ENCODE measurements around the gene TIFAB. TPM values are rescaled to one million over a fixed set of nuclear protein-coding genes. Genes with fewer than 3 reads are reported as not detected.

TIFAB gene
- polyA plus RNA-seq, 1 experiment, result not detected

DNA sequence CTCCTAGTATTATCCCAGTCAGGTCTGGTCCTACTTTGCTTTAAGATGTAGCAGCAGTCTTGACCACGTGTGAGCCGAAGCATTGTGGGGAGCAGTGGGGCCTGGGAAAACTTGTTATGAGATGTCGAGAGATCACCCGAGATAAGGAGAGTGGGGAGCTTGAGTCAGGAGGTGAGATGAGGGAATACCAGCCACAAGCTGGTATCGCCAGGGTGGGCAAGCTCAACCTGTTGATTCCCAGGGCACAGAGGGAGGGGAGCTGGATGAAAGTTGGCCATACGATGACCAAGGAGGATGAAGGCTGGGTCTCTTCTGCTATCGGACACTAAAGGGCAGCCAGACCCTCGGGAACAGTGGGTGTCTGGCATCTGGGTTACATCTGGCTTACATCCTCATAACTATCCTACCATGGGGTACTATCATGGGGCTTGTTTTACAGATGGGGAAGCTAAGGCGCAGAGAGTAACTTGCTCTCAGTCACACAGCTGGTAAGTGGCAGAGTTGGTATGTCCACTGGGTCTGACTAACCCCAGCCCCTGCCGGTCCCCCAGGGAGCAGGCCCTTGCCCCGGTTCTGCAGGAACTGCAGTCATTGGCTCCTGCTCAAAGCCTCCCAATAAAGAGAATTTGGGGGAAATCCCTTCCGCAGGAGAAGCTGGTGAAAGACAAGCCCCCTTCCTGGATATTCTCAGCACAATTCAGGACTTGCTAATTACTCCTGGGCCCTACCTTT lies 13.4 kb upstream of the TIFAB start:
- TF ChIP-seq, protein P1, sequence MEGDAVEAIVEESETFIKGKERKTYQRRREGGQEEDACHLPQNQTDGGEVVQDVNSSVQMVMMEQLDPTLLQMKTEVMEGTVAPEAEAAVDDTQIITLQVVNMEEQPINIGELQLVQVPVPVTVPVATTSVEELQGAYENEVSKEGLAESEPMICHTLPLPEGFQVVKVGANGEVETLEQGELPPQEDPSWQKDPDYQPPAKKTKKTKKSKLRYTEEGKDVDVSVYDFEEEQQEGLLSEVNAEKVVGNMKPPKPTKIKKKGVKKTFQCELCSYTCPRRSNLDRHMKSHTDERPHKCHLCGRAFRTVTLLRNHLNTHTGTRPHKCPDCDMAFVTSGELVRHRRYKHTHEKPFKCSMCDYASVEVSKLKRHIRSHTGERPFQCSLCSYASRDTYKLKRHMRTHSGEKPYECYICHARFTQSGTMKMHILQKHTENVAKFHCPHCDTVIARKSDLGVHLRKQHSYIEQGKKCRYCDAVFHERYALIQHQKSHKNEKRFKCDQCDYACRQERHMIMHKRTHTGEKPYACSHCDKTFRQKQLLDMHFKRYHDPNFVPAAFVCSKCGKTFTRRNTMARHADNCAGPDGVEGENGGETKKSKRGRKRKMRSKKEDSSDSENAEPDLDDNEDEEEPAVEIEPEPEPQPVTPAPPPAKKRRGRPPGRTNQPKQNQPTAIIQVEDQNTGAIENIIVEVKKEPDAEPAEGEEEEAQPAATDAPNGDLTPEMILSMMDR (IDR thresholded peaks at IDR 0.05; ENCODE audit: insufficient read depth, low read depth, low read length), result no peak
- H3K4me3 ChIP-seq (ENCODE audit: low read depth, low read length), result no peak overlapping the region
- H3K27me3 ChIP-seq (ENCODE audit: control insufficient read depth, insufficient read depth, low read length), result peaks cover 5% of the 10 kb centered on the region
- no peaks in the 10 kb centered on the region for H3K36me3 ChIP-seq (ENCODE audit: control insufficient read depth, insufficient read depth, low read length)
- no peak for DNase-seq (ENCODE audit: low read depth)
- POLR2A ChIA-PET, result interaction anchor here (1.6 kb wide), 1 partner anchor 86 kb away, joined by 4 read pairs; no protein-coding TSS in a partner anchor
- CTCF ChIA-PET, result interaction anchor here (0.5 to 26.3 kb wide), 31 partner anchors 9 to 746 kb away, joined by 3 to 1147 read pairs (median 4); partner anchors contain the start of genes CXCL14 and DCANP1

DNA sequence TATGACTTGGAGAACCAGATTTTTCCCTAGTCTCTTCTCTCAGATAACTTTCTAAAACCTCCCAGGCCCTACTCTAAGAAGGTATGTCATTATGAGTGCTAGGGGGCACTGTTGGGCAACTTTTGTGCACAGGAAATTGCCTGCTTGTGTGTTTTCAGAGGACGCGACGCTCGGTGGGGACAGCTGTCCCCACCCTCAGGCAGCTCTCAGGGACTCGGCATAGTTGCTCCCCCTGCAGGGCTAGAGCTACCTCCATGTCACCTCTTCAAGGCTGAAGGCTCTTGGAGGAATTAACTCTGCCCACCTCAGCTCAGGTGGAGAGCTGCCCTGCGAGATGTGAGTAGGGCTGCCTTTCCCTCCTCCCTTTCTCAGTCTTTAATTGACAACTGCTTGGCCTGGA lies 10.2 kb upstream of the TIFAB start:
- TF ChIP-seq, protein P1 (IDR thresholded peaks at IDR 0.05; ENCODE audit: insufficient read depth, low read depth, low read length), result peak; percentile 58
- no peak for DNase-seq (ENCODE audit: low read depth)
- POLR2A ChIA-PET, result no interaction called here

GRCh38 chr5:135461481-135462151 lies 9.5 kb upstream of the TIFAB start:
- ChIA-PET POLR2A (no interaction called here), CTCF (interaction anchor here (0.7 to 26.3 kb wide), 9 partner anchors 10 to 369 kb away, joined by 3 to 1147 read pairs (median 3); partner anchors contain the start of gene CXCL14)
- peaks cover 4% of the 10 kb centered on the region for H3K27me3 ChIP-seq (ENCODE audit: control insufficient read depth, insufficient read depth, low read length)
- TF ChIP-seq, protein P1 (IDR thresholded peaks at IDR 0.05; ENCODE audit: insufficient read depth, low read depth, low read length), result no peak
- H3K36me3 ChIP-seq (ENCODE audit: control insufficient read depth, insufficient read depth, low read length), result no peaks in the 10 kb centered on the region
- no peak overlapping the region for H3K4me3 ChIP-seq (ENCODE audit: low read depth, low read length)
- no peak for DNase-seq (ENCODE audit: low read depth)

More for the DNA sequence above, 10.2 kb upstream of the TIFAB start:
- Histone ChIP-seq H3K36me3 (ENCODE audit: control insufficient read depth, insufficient read depth, low read length) (no peaks in the 10 kb centered on the region), H3K27me3 (ENCODE audit: control insufficient read depth, insufficient read depth, low read length) (peaks cover 5% of the 10 kb centered on the region), H3K4me3 (ENCODE audit: low read depth, low read length) (no peak overlapping the region)
- CTCF ChIA-PET, result interaction anchor here (0.6 to 26.3 kb wide), 14 partner anchors 8 to 368 kb away, joined by 3 to 1147 read pairs (median 3); partner anchors contain the start of gene CXCL14

GRCh38 chr5:135460246-135461033 lies 8.3 kb upstream of the TIFAB start:
- TF ChIP-seq, protein P1 (IDR thresholded peaks at IDR 0.05; ENCODE audit: insufficient read depth, low read depth, low read length), result no peak
- no peak for DNase-seq (ENCODE audit: low read depth)
- peaks cover 3% of the 10 kb centered on the region for H3K27me3 ChIP-seq (ENCODE audit: control insufficient read depth, insufficient read depth, low read length)
- H3K4me3 ChIP-seq (ENCODE audit: low read depth, low read length), result no peak overlapping the region
- POLR2A ChIA-PET, result no interaction called here
- CTCF ChIA-PET, result interaction anchor here (0.9 to 26.3 kb wide), 7 partner anchors 12 to 370 kb away, joined by 3 to 1147 read pairs (median 3); partner anchors contain the start of gene CXCL14
- H3K36me3 ChIP-seq (ENCODE audit: control insufficient read depth, insufficient read depth, low read length), result no peaks in the 10 kb centered on the region

All from BJ (cell line).